IMR-90 (cell line): ENCODE measurements around the gene CHMP6. TPM values are rescaled to one million over a fixed set of nuclear protein-coding genes. Genes with fewer than 3 reads are reported as not detected.

ENCODE experiments used
- ATAC-seq: fragments of 200-7000 bp; cut with Tn5 transposase; 2 replicates; pipeline ENCODE4 v1.9.1; 2020; ENCODE audit warnings: low read depth, mild to moderate bottlenecking, moderate library complexity
- BruUV-seq: library from RNA; stranded (reverse); fragments of 400-500 nt; replicated peaks from 2 replicates; lab custom pipeline; 2021; lab: Mats Ljungman, UMichigan
- CTCF ChIA-PET: fragments of 300-600 bp; formaldehyde crosslinking; extraction: SDS; loops from one replicate; lab custom pipeline; 2021; ENCODE audit warnings: antibody characterized with exemption; lab: Yijun Ruan, JAX
- POLR2A ChIA-PET: fragments of 300-600 bp; sonication (Branson Sonifier 250); formaldehyde crosslinking; loops from one replicate; lab custom pipeline; 2022; ENCODE audit warnings: antibody characterized with exemption; ENCODE audit not compliant: unreplicated experiment; lab: Charles Lee
- DNase-seq: peaks from one replicate; pipeline ENCODE4 v3.0.0; 2013
- H2AFZ ChIP-seq: replicated peaks from 2 replicates; pipeline ENCODE3; 2013; ENCODE audit warnings: low read length, mild to moderate bottlenecking; ENCODE audit not compliant: poor library complexity
- H2AK5ac ChIP-seq: 2 replicates; pipeline ENCODE4 v1.6.1; 2013; ENCODE audit warnings: low read depth, low read length, inconsistent platforms
- H2AK9ac ChIP-seq: replicated peaks from 2 replicates; pipeline ENCODE3; 2013; ENCODE audit warnings: mild to moderate bottlenecking, low read depth, low read length, moderate library complexity; ENCODE audit not compliant: poor library complexity
- H2BK120ac ChIP-seq: 2 replicates; pipeline ENCODE4 v1.6.1; 2013; ENCODE audit warnings: low read depth, low read length, inconsistent platforms
- H2BK15ac ChIP-seq: 3 replicates; pipeline ENCODE4 v1.6.1; 2013; ENCODE audit warnings: low read depth, low read length, inconsistent platforms
- H2BK20ac ChIP-seq: 2 replicates; pipeline ENCODE4 v1.6.1; 2013; ENCODE audit warnings: low read depth, mild to moderate bottlenecking, inconsistent platforms, low read length, moderate library complexity
- H2BK5ac ChIP-seq: 2 replicates; pipeline ENCODE4 v1.6.1; 2013; ENCODE audit warnings: mild to moderate bottlenecking, low read depth, low read length, inconsistent platforms; ENCODE audit not compliant: poor library complexity, severe bottlenecking
- H3K14ac ChIP-seq: replicated peaks from 2 replicates; pipeline ENCODE4 v1.6.1; 2013; ENCODE audit warnings: low read depth, low read length, inconsistent platforms
- H3K18ac ChIP-seq: 2 replicates; pipeline ENCODE4 v1.6.1; 2013; ENCODE audit warnings: low read depth, low read length, control low read depth
- H3K23ac ChIP-seq: 2 replicates; pipeline ENCODE4 v1.6.1; 2013; ENCODE audit warnings: low read depth, low read length, inconsistent platforms
- H3K27ac ChIP-seq: 2 replicates; pipeline ENCODE4 v1.5.1; 2013; ENCODE audit warnings: mild to moderate bottlenecking, control low read depth, low read length; ENCODE audit not compliant: insufficient read depth
- H3K27me3 ChIP-seq: 2 replicates; pipeline ENCODE4 v1.6.1; 2013; ENCODE audit warnings: low read length; ENCODE audit not compliant: control insufficient read depth, insufficient read depth
- H3K36me3 ChIP-seq: 2 replicates; pipeline ENCODE4 v1.6.1; 2013; ENCODE audit warnings: low read length, mixed read lengths; ENCODE audit not compliant: control insufficient read depth, insufficient read depth
- H3K4ac ChIP-seq: 2 replicates; pipeline ENCODE4 v1.6.1; 2013; ENCODE audit warnings: low read depth, low read length, inconsistent platforms
- H3K4me1 ChIP-seq: 2 replicates; pipeline ENCODE4 v1.6.1; 2013; ENCODE audit warnings: low read length, mixed read lengths; ENCODE audit not compliant: control insufficient read depth, insufficient read depth
- H3K4me2 ChIP-seq: 2 replicates; pipeline ENCODE4 v1.6.1; 2013; ENCODE audit warnings: low read depth, mild to moderate bottlenecking, control low read depth, low read length, moderate library complexity
- H3K4me3 ChIP-seq: 2 replicates; pipeline ENCODE4 v1.5.1; 2013; ENCODE audit warnings: low read depth, mild to moderate bottlenecking, control low read depth, low read length, moderate library complexity; ENCODE audit not compliant: insufficient read depth
- H3K56ac ChIP-seq: 2 replicates; pipeline ENCODE4 v1.6.1; 2013; ENCODE audit warnings: low read length, inconsistent platforms; ENCODE audit not compliant: insufficient read depth; ENCODE audit errors: extremely low read depth
- H3K79me1 ChIP-seq, 2 experiments: 2 replicates each; pipeline ENCODE4 v1.6.1; 2013; ENCODE audit warnings: low read length in 2 of 2, inconsistent platforms in 1 of 2, low read depth in 1 of 2
- H3K9ac ChIP-seq: 2 replicates; pipeline ENCODE4 v1.6.1; 2013; ENCODE audit warnings: low read depth, low read length, control low read depth
- H3K9me1 ChIP-seq: 2 replicates; pipeline ENCODE4 v1.6.1; 2013; ENCODE audit warnings: low read length, inconsistent platforms; ENCODE audit not compliant: insufficient read depth
- H3K9me3 ChIP-seq: 2 replicates; pipeline ENCODE4 v1.6.1; 2013; ENCODE audit warnings: low read length; ENCODE audit not compliant: control insufficient read depth, insufficient read depth
- H4K20me1 ChIP-seq: 2 replicates; pipeline ENCODE4 v1.6.1; 2013; ENCODE audit warnings: low read length, inconsistent platforms; ENCODE audit not compliant: insufficient read depth
- H4K5ac ChIP-seq: 2 replicates; pipeline ENCODE4 v1.6.1; 2013; ENCODE audit warnings: mild to moderate bottlenecking, low read depth, low read length, control low read depth
- H4K8ac ChIP-seq, 2 experiments: 2 replicates each; pipeline ENCODE4 v1.6.1; 2013; ENCODE audit warnings: low read depth in 2 of 2, low read length in 2 of 2, control low read depth in 1 of 2, inconsistent platforms in 1 of 2
- H4K91ac ChIP-seq: 2 replicates; pipeline ENCODE4 v1.6.1; 2013; ENCODE audit warnings: low read depth, low read length, inconsistent platforms; ENCODE audit not compliant: insufficient read depth
- CEBPB ChIP-seq: IDR thresholded peaks from 2 replicates; pipeline ENCODE4 v1.6.1; 2012; ENCODE audit warnings: low read depth, low read length, improper control_type of control experiment
- CHD1 ChIP-seq: IDR thresholded peaks from 2 replicates; pipeline ENCODE4 v1.6.1; 2012; ENCODE audit warnings: low read depth, low read length, improper control_type of control experiment
- CTCF ChIP-seq: conservative IDR thresholded peaks from 2 replicates; pipeline ENCODE4 v1.5.1; 2012; ENCODE audit warnings: mild to moderate bottlenecking, low read depth, low read length, improper control_type of control experiment
- MAFK ChIP-seq: IDR thresholded peaks from 2 replicates; pipeline ENCODE4 v1.6.1; 2012; ENCODE audit warnings: low read depth, low read length, improper control_type of control experiment
- MAZ ChIP-seq: IDR thresholded peaks from 2 replicates; pipeline ENCODE4 v1.6.1; 2012; ENCODE audit warnings: low read depth, mild to moderate bottlenecking, low read length, improper control_type of control experiment, moderate library complexity, borderline replicate concordance
- MXI1 ChIP-seq: IDR thresholded peaks from 2 replicates; pipeline ENCODE4 v1.6.1; 2012; ENCODE audit warnings: low read depth, mild to moderate bottlenecking, low read length, moderate library complexity, borderline replicate concordance
- NFE2L2 ChIP-seq: fragments of 150-350 bp; IDR thresholded peaks from 2 replicates; pipeline ENCODE4 v1.6.1; 2016; ENCODE audit warnings: low read depth, mild to moderate bottlenecking, low read length
- POLR2A ChIP-seq: IDR thresholded peaks from 2 replicates; pipeline ENCODE4 v1.6.1; 2012; ENCODE audit warnings: mild to moderate bottlenecking, low read depth, low read length
- RAD21 ChIP-seq: IDR thresholded peaks from 2 replicates; pipeline ENCODE4 v1.6.1; 2012; ENCODE audit warnings: low read length, improper control_type of control experiment
- RFX5 ChIP-seq: IDR thresholded peaks from 2 replicates; pipeline ENCODE4 v1.8.0; 2012; ENCODE audit warnings: low read depth, mild to moderate bottlenecking, low read length, moderate library complexity
- USF2 ChIP-seq: fragments of 150-350 bp; IDR thresholded peaks from 2 replicates; pipeline ENCODE4 v1.6.1; 2017; ENCODE audit warnings: mild to moderate bottlenecking, antibody characterized with exemption, low read length, low read depth
- WGBS, 2 experiments: methylation state at CpG; one replicate each; pipeline versions ENCODE4 v1.1.5 to v1.1.7; 2013; ENCODE audit warnings: missing lambda C conversion rate in 2 of 2; ENCODE audit not compliant: insufficient read length in 1 of 2; ENCODE audit errors: extremely low coverage in 2 of 2; 5-methylcytosine and 5-hydroxymethylcytosine counted together
- dilution Hi-C: fragments of 300-500 bp; cut with HindIII; formaldehyde crosslinking; loops from one replicate; pipeline ENCODE4 v1.14.3; 2018; ENCODE audit warnings: low sequenced_read_pairs; ENCODE audit not compliant: unreplicated experiment
- in situ Hi-C: fragments of 300-500 bp; cut with MboI; formaldehyde crosslinking; loops from 3 replicates; pipeline ENCODE4 v1.14.3; 2019; ENCODE audit warnings: low sequenced_read_pairs, inconsistent platforms, mixed read lengths
- intact Hi-C: fragments of 100-400 bp; cut with micrococcal nuclease; formaldehyde crosslinking; loops from 2 replicates; pipeline ENCODE4 v1.10.0; 2022
- polyA plus RNA-seq, 3 experiments: library from polyadenylated mRNA; depleted of rRNA; stranded (reverse); fragments of >200 nt; gene quantifications; 2 replicates each; pipeline ENCODE4 v1.2.3, GENCODE V29; 2012; ENCODE audit warnings: low replicate concordance in 1 of 3
- total RNA-seq: library from RNA; depleted of rRNA; stranded (reverse); fragments of >200 nt; gene quantifications from 2 replicates; pipeline ENCODE4 v1.2.3, GENCODE V29; 2012

CHMP6 gene
- total and polyA plus RNA-seq, 2 of the 4 experiments (the other 2 are of a cell fraction): 5.0 to 40.3 TPM

GRCh38 chr17:80948019-80948975 lies 43.3 kb upstream of the CHMP6 start:
- H2AK5ac ChIP-seq: no peak overlapping the region

More at GRCh38 chr17:80948019-80948975, 43.3 kb upstream of the CHMP6 start:
- TF ChIP-seq RFX5 (no peak), POLR2A (no peak), CEBPB (no peak), USF2 (no peak), MAZ (no peak), RAD21 (no peak), CTCF (no peak), MXI1 (no peak), MAFK (no peak), NFE2L2 (no peak), CHD1 (no peak)
- Histone ChIP-seq H2BK20ac (no peak overlapping the region), H2AFZ (no peak overlapping the region), H3K18ac (no peak overlapping the region), H3K4me3 (no peak overlapping the region), H3K4me1 (no peaks in the 10 kb centered on the region), H3K27ac (no peak overlapping the region), H4K91ac (no peak overlapping the region), H3K79me1 (no peaks in the 10 kb centered on the region), H2AK9ac (peak overlapping the region; percentile 55), H4K8ac (no peak overlapping the region), H2BK120ac (no peak overlapping the region), H2BK5ac (no peak overlapping the region), H3K14ac (no peak overlapping the region), H3K56ac (no peak overlapping the region), H4K5ac (no peak overlapping the region), H3K4me2 (no peak overlapping the region), H3K9me3 (no peaks in the 10 kb centered on the region), H3K9me1 (no peaks in the 10 kb centered on the region), H3K36me3 (peaks cover 32% of the 10 kb centered on the region), H4K20me1 (no peaks in the 10 kb centered on the region), H3K9ac (no peak overlapping the region), H3K23ac (no peak overlapping the region), H3K4ac (no peak overlapping the region), H2BK15ac (no peak overlapping the region), H3K27me3 (no peaks in the 10 kb centered on the region)
- 70% methylated on average over 27 of the region's 48 CpGs; no CpG with 5 or more reads in 1 of the 2 experiments for WGBS, 2 experiments
- no peak for DNase-seq
- CTCF ChIA-PET: no interaction called here
- no TSS peak for BruUV-seq
- intact Hi-C loops (no loop called here), dilution Hi-C loops (no loop called here), in situ Hi-C loops (no loop called here)
- POLR2A ChIA-PET: no interaction called here
- no peak for ATAC-seq
